Measurements from ENCODE around the gene GTF3C1. TPM values are rescaled to one million over a fixed set of nuclear protein-coding genes. Genes with fewer than 3 reads are reported as not detected.

Gene GTF3C1
- total RNA-seq, 2 experiments from 2014 or later = 43.6 to 44.5 TPM

GRCh38 chr16:27481282-27481934 is 68.3 kb downstream of the GTF3C1 start:
- ATAC-seq (ENCODE audit: poor library complexity) (no peak), DNase-seq (no peak)
- POLR2A ChIA-PET = no interaction called here
- intact Hi-C loops (cut with DNase I, micrococcal nuclease) = no loop called here
- Histone ChIP-seq H3K9me3 (ENCODE audit: control insufficient read depth in 1 of 2, insufficient read depth in 1 of 2, low read length in 2 of 2) (no peaks in the 10 kb centered on the region), H3K4me1 (ENCODE audit: insufficient read depth, low read length) (no peaks in the 10 kb centered on the region), H3K36me3 (ENCODE audit: insufficient read depth, low read length) (peaks cover 92% of the 10 kb centered on the region), H3K27ac (ENCODE audit: low read depth in 1 of 2, low read length in 2 of 2) (no peak overlapping the region), H3K4me3 (ENCODE audit: low read length) (no peak overlapping the region), H3K27me3 (ENCODE audit: control insufficient read depth in 1 of 2, insufficient read depth in 2 of 2, low read length in 2 of 2) (no peaks in the 10 kb centered on the region)
- TF ChIP-seq CTCF (IDR thresholded peaks at IDR 0.05) = no peak
- H3K4me1 Mint-ChIP-seq (ENCODE audit: low read depth) = no peaks in the 10 kb centered on the region
- H3K27ac Mint-ChIP-seq = no peak overlapping the region
- no peaks in the 10 kb centered on the region for H3K9me3 Mint-ChIP-seq
- H3K36me3 Mint-ChIP-seq (ENCODE audit: low read depth) = peaks cover 100% of the 10 kb centered on the region
- no peak overlapping the region for H3K4me3 Mint-ChIP-seq
- CTCF ChIA-PET = no interaction called here
- H3K27me3 Mint-ChIP-seq = no peaks in the 10 kb centered on the region

GRCh38 chr16:27480761-27481160 is 69.0 kb downstream of the GTF3C1 start:
- H3K36me3 ChIP-seq (ENCODE audit: insufficient read depth, low read length) = peaks cover 93% of the 10 kb centered on the region
- Mint-ChIP-seq H3K4me1 (ENCODE audit: low read depth) (no peaks in the 10 kb centered on the region), H3K9me3 (no peaks in the 10 kb centered on the region), H3K27ac (no peak overlapping the region), H3K4me3 (no peak overlapping the region), H3K27me3 (no peaks in the 10 kb centered on the region), H3K36me3 (ENCODE audit: low read depth) (peaks cover 100% of the 10 kb centered on the region)
- no peak for TF ChIP-seq CTCF (IDR thresholded peaks at IDR 0.05)
- POLR2A ChIA-PET = no interaction called here
- CTCF ChIA-PET = no interaction called here
- H3K27ac ChIP-seq (ENCODE audit: low read depth in 1 of 2, low read length in 2 of 2) = no peak overlapping the region
- H3K4me1 ChIP-seq (ENCODE audit: insufficient read depth, low read length) = no peaks in the 10 kb centered on the region
- DNase-seq (no peak), ATAC-seq (ENCODE audit: poor library complexity) (no peak)
- intact Hi-C loops (cut with DNase I, micrococcal nuclease) = no loop called here
- no peaks in the 10 kb centered on the region for H3K27me3 ChIP-seq (ENCODE audit: control insufficient read depth in 1 of 2, insufficient read depth in 2 of 2, low read length in 2 of 2)
- H3K4me3 ChIP-seq (ENCODE audit: low read length) = no peak overlapping the region
- no peaks in the 10 kb centered on the region for H3K9me3 ChIP-seq (ENCODE audit: control insufficient read depth in 1 of 2, insufficient read depth in 1 of 2, low read length in 2 of 2)

- H3K9me3 Mint-ChIP-seq = no peaks in the 10 kb centered on the region
- CTCF ChIA-PET = no interaction called here
- H3K9me3 ChIP-seq (ENCODE audit: control insufficient read depth in 1 of 2, insufficient read depth in 1 of 2, low read length in 2 of 2) = no peaks in the 10 kb centered on the region
- POLR2A ChIA-PET = no interaction called here
- no peak overlapping the region for H3K27ac ChIP-seq (ENCODE audit: low read depth in 1 of 2, low read length in 2 of 2)
- peaks cover 86% of the 10 kb centered on the region for H3K36me3 ChIP-seq (ENCODE audit: insufficient read depth, low read length)
- no peaks in the 10 kb centered on the region for H3K4me1 Mint-ChIP-seq (ENCODE audit: low read depth)
- no peak overlapping the region for H3K27ac Mint-ChIP-seq
- H3K4me3 ChIP-seq (ENCODE audit: low read length) = no peak overlapping the region
- H3K27me3 Mint-ChIP-seq = no peaks in the 10 kb centered on the region
- TF ChIP-seq CTCF (IDR thresholded peaks at IDR 0.05) = no peak
- H3K4me3 Mint-ChIP-seq = no peak overlapping the region
- DNase-seq = no peak
- H3K4me1 ChIP-seq (ENCODE audit: insufficient read depth, low read length) = no peaks in the 10 kb centered on the region
- H3K27me3 ChIP-seq (ENCODE audit: control insufficient read depth in 1 of 2, insufficient read depth in 2 of 2, low read length in 2 of 2) = no peaks in the 10 kb centered on the region
- intact Hi-C loops (cut with DNase I, micrococcal nuclease) = no loop called here
- ATAC-seq (ENCODE audit: poor library complexity) = no peak
- peaks cover 96% of the 10 kb centered on the region for H3K36me3 Mint-ChIP-seq (ENCODE audit: low read depth)
Measured at GRCh38 chr16:27476240-27476639, 73.5 kb downstream of the GTF3C1 start.
